Heart left ventricle (tissue), 13 donors: ENCODE data around the gene CLCN1.

Source experiments
- CTCF ChIP-seq, 12 donors: fragments of 200-600 bp; sonication (generic) in 4 of 12; IDR thresholded peaks; one replicate each; pipeline versions ENCODE4 v1.5.0 to v1.8.0; 2018 to 2022; ENCODE audit warnings: antibody characterized with exemption in 12 of 12, mild to moderate bottlenecking in 5 of 12
- POLR2A ChIP-seq, 2 donors: fragments of 450-650 bp; IDR thresholded peaks; one replicate each; pipeline ENCODE4 v1.6.1; 2017; ENCODE audit warnings: antibody characterized with exemption in 2 of 2, mild to moderate bottlenecking in 2 of 2, moderate library complexity in 2 of 2
- donor health status: ischemic (EF 13 %, LVEDD 7.1; RV severe dilation, severe dysfunction).
- donor health status: DM: no; HTN: yes; CAD: no.
- donor health status: DM: no; HTN: no; CAD: no.
- donor health status: ischemic (EF 25% LVEDD 6.9; RV normal size, moderate dysfunction).
- donor health status: ischemic (EF 25% LVEDD 5.7; RV mildly dilated, moderate dysfunction).
- donor health status: ischemic (EF 35%, LVEDD 5.7; RV mildly dilated, moderate dysfunction).
- donor health status: nonischemic (EF 11% LVEDD 7.7; RV severe dilation, severe dysfunction).
- donor health status: DM: yes; HTN: yes; CAD: no.
- donor health status: PGD.
- donor health status: ischemic (EF 29% LVEDD 5.4; RV normal size, mild dysfunction).
- donor health status: nonischemic (EF 23%, LVEDD 6.1; RV moderate dilation, normal function).

DNA sequence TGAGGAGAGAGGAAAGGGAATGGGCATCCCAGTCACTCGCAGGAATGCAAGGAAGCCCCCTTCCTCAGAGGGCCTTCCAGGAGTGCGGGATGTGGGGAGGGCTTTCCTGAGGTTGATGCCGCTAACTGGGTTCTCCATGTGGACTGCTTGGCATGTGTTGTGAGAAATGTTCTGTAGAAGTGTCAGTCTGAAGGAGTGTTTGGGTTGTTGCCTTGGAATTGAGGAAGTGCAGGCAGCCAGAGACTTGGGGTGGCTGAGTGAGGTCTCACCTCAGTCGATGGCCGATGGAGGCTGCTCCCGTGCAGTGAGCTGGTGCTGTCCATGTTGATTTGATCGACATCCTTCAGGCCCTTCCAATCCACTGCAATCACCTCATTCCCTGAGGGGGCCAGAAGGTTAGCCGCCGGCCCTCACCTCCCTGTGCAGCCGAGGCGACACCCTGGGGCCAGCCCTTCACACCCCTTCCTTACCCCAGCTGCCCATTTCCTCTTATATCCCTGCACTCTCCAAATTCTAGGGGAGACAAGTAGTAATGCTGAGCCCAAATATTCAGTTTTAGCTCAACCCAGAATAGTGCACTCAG is 44.0 kb downstream of the CLCN1 start:
- TF ChIP-seq CTCF (IDR thresholded peaks at IDR 0.05), result no peak
- TF ChIP-seq POLR2A (IDR thresholded peaks at IDR 0.05), result no peak
